Superior temporal gyrus (tissue), 1 donor: Measurements from ENCODE around the gene YIPF3.
"Not testable (repeated sequence)": the region's sequence is repeated elsewhere in the genome, so short reads cannot be mapped to it uniquely, and the experiment has no call there.

Experiments used
- DNase-seq: peaks from one replicate; pipeline ENCODE4 v3.0.0-alpha.2; 2016; ENCODE audit errors: extremely low spot score

The YIPF3 gene

GRCh38 chr6:43509984-43510826 lies 6.5 kb downstream of the YIPF3 start, which contains the start of gene LRRC73:
Gene LRRC73 (minus strand): TSS chr6:43510346. CDS start chr6:43509785, 561 bp downstream.
- DNase-seq: peak; percentile 80

DNA sequence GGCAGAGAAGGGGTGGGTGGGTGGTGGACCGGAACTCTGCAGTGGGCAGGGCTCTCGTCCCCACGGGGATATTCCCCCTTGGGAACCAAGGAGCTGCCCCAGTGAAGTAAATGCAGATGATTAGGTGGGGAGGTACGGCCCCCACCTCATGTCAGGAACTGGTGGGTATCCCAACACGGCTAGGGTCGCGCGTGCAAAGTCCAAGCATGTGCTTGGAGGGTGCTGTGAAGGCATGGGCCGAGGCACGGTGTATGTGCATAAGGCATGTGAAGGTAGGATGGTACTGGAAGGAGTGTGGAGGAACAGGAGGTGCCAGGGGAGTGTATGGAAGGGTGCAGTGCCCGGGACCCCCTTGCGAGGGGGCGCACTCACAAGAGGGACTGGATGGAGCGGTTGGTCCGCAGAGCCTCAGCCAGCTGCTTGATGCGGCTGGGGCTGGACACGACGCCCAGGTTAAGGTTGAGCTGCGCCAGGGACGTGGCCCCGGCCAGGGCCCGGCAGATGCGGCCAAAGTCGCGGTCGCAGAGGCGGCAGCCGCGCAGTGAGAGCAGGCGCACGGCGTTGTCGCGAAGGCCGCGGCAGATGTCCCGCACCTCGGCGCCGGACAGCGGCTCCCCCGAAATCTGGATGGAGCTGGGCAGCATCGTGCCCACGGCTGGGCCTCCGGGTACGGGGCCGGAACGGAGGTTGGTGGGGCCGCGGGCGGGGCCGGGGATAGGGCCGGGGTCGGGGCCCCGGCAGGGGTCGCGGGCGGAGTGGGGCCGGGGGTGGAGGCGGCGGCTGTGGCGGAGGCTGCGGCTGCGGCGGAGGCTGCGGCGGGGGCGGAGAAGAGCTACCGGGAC lies 7.4 kb downstream of the YIPF3 start:
- DNase-seq: no peak

- DNase-seq: no peak
Observed at GRCh38 chr6:43508481-43509141, 8.1 kb downstream of the YIPF3 start.

- DNase-seq: peak; percentile 95
Observed at GRCh38 chr6:43506667-43507471, 9.9 kb downstream of the YIPF3 start.

DNA sequence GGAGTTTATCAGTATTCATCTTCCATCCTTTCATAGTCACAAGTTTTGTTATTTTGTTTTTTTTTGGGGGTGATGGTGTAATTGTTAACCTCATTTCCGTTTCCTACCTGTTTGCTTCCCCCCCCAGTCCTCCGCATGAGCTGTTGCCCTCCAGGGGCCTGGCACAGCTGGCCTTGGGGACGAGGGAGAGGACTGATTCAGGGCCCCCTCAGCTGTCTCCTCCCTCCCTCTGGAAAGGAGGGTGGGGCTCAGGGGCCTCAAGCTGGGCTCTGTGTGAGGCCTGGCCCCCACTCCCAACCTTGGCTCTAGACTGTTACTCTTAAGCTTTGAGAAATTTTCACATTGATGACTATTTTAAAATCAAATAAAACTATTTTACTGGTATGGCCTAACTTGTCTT lies 10.6 kb downstream of the YIPF3 start:
- no peak for DNase-seq

DNA sequence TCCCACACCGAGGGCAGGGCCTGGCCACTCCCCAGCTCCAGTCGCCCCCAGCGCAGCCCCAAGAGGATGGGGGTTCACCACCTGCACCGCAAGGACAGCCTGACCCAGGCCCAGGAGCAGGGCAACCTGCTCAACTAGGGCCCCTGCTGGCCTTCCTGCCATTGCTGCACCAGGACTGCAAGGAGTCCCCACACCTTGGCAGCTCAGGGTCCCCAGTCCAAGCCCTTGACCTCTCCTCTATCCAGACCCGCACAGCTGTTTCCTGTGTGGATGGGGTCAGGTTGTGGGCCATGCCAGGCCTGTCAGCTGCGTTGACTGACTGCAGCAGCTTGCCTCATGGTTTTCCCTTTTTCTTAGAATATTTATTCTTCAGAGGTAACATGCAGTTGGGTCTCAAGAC lies 11.0 kb downstream of the YIPF3 start:
- DNase-seq: no peak

- DNase-seq: no peak
Observed at GRCh38 chr6:43504756-43505593, 11.8 kb downstream of the YIPF3 start.

GRCh38 chr6:43503443-43503842 lies 13.3 kb downstream of the YIPF3 start:
- DNase-seq: no peak

DNA sequence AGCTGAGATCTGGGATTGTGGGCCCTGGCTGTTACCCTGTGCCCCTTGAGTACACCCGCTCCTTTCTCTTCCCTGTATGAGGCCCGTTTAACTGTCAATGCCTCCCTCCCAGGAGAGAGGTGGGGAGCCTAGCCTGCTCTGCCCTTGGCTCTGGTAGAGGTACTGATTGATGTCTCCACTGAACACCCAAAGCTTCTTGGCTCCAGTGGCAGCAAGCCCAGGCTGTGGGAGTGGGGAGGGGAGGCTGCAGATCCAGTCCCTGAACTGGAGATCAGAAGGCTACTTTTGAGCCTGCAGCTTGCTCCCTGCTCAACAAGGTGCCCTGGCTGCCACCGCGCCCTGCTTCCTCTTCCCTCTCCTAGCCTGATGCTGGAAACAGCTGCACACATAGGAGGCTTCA lies 14.1 kb downstream of the YIPF3 start:
- no peak for DNase-seq

- DNase-seq: no peak
Observed at GRCh38 chr6:43500921-43501320, 15.8 kb downstream of the YIPF3 start.

- no peak for DNase-seq
Observed at GRCh38 chr6:43499028-43499815, 17.5 kb downstream of the YIPF3 start.

DNA sequence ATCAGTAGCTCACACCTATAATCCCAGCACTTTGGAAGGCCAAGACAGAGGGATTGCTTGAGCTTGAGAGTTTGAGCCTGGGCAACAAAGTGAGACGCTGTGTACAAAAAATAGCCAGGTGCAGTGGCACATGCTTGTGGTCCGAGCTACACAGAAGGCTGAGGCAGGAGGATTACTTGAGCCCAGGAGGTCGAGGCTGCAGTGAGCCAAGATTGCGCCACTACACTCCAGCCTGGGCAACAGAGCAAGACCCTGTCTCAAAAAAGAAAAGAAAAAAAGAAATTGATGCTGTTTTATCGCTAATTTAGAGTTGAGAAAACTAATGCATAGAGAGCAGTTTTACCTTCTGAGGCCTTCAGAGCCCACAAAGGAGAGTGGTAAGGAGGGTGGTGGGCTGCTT lies 18.4 kb downstream of the YIPF3 start:
- DNase-seq: not testable (repeated sequence)

DNA sequence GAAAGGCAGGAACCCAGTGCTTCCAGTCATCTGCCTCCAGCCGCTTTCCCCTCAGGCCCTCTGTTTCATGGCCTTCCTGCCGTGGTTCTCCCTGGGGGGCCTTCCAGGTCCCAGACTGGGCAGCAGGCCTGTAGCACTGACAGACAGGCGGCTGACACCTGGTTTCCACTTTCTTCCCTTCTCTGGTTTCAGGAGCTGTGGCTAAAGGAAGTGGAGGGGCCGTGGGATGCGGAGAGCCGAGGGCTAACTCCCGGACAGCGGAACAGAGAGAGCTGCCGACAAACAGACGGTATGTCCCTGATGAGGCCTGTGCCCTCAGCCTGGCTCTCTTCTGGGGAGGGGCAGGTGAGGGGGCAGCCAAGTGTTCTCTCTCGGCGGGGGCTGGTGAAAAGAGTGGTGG lies 19.0 kb downstream of the YIPF3 start:
- DNase-seq: no peak

- no peak for DNase-seq
Observed at GRCh38 chr6:43497129-43497396, 19.7 kb downstream of the YIPF3 start.

DNA sequence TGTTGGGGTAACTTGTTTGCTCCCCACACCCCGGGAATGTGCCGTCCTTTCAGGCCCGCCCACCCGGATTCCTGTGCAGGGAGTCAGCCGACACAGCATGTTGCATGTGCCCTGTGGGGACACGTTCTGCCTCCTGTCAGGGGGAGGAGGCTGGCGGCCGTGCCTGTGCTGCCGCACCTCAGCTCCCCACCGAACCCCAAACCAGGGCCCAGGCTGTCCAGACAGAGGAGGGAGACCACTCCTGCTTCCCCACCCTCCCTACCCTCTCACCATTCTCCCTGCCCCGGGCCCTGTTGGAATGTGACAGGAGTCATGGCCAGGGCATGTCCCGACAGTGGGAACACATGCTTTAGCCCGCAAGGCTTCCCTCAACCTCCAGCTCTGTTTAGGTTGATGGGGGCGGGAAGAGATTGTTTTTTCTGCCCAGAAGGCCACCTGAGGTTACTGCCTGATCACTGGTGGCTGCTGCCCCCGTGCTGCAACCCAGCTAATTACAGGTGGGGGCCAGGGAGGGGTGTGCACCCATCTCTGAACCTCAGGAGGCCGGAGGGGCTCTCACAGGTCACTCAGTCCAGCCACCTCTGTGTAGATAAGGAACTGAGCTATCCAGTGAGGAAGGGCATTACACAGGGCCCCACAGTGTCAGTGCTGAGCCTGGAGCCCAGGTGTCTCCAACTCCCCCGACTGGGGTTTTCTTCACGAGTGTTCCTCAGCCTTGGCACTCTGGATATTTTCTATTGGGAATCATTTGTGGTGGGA lies 20.2 kb downstream of the YIPF3 start:
- DNase-seq: no peak

- DNase-seq: no peak
Observed at GRCh38 chr6:43495409-43495941, 21.3 kb downstream of the YIPF3 start.

DNA sequence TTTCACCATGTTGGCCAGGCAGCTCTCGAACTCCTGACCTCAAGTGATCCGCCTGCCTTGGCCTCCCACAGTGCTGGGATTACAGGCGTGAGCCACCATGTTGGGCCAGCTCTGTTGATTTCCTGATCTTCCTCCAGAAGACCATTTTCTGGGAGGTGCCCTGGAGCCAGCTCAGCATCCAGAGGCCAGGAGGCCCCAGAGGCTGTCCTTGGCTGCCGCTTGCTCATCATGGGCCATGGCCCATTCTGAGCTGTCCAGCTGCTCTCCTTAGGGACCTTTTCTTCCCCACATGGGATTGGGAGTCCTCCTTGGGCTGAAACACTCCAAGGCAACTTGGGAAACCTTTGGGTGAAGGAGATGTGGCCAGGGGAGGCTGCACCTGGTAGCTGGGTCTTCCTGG lies 22.0 kb downstream of the YIPF3 start:
- DNase-seq: no peak

- no peak for DNase-seq
Observed at GRCh38 chr6:43494321-43494720, 22.4 kb downstream of the YIPF3 start.

DNA sequence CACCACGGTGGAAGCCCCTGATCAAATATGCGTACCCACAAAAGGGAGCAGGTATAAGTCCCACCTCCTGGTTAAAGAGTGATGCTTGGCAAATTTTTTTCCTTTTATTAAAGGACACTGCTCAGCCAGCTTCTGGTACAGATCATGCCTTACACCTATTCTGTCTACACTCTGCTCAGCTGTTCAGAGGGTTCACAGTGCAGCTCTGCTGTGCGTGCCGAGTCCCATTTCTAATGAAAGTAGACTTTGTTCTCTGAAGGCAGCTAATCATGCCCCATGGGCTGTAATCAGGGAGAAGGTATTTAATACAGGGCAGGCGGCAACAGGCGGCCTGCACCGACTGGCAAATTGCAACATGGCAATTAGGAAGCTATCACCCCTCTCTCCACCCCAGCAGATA lies 22.9 kb downstream of the YIPF3 start:
- no peak for DNase-seq
